Stimulated activated CD4-positive, alpha-beta T cell treated with anti-CD3 and anti-CD28 coated beads, Interleukin-4, amount 100 ng/mL, for 1 hour (primary cell): ENCODE results near the gene DNLZ.

Experiments
- DNase-seq: peaks from one replicate; pipeline ENCODE4 v3.0.0-alpha.2; 2020

DNLZ gene

GRCh38 chr9:136374183-136374575 is 10.6 kb upstream of the DNLZ start:
- no peak for DNase-seq

GRCh38 chr9:136373300-136374182 is 10.0 kb upstream of the DNLZ start, which contains the start of gene CARD9:
TSS of gene CARD9 (minus strand) at chr9:136373669. CDS start at chr9:136372078, 1,591 bp downstream.
- DNase-seq: no peak

- no peak for DNase-seq
Measured at GRCh38 chr9:136372561-136373299, 9.2 kb upstream of the DNLZ start.

- DNase-seq: no peak
Measured at GRCh38 chr9:136372006-136372405, 8.5 kb upstream of the DNLZ start.

- no peak for DNase-seq
Measured at GRCh38 chr9:136371533-136371880, 8.0 kb upstream of the DNLZ start.

- DNase-seq: no peak
Measured at GRCh38 chr9:136370687-136371532, 7.4 kb upstream of the DNLZ start.

- no peak for DNase-seq
Measured at GRCh38 chr9:136370037-136370436, 6.5 kb upstream of the DNLZ start.

- no peak for DNase-seq
Measured at GRCh38 chr9:136368190-136368589, 4.6 kb upstream of the DNLZ start.

- DNase-seq: no peak
Measured at GRCh38 chr9:136367296-136368145, 4.0 kb upstream of the DNLZ start.

GRCh38 chr9:136366826-136367225 is 3.3 kb upstream of the DNLZ start:
- no peak for DNase-seq

- no peak for DNase-seq
Measured at GRCh38 chr9:136365775-136366222, 2.3 kb upstream of the DNLZ start.

GRCh38 chr9:136364942-136365774 is 1.6 kb upstream of the DNLZ start:
- no peak for DNase-seq

- DNase-seq: no peak
Measured at GRCh38 chr9:136363949-136364748, 605 bp upstream of the DNLZ start.

- no peak for DNase-seq
Measured at GRCh38 chr9:136362450-136362784, 1.1 kb downstream of the DNLZ start.

- no peak for DNase-seq
Measured at GRCh38 chr9:136361754-136362449, 1.6 kb downstream of the DNLZ start.

- DNase-seq: no peak
Measured at GRCh38 chr9:136361047-136361753, 2.3 kb downstream of the DNLZ start.

- no peak for DNase-seq
Measured at GRCh38 chr9:136359774-136360718, 3.5 kb downstream of the DNLZ start.

GRCh38 chr9:136358888-136359287 is 4.7 kb downstream of the DNLZ start:
- no peak for DNase-seq
